ENCODE results near the gene DTX3. TPM values are rescaled to one million over a fixed set of nuclear protein-coding genes. Genes with fewer than 3 reads are reported as not detected.
"Not testable (repeated sequence)": the region's sequence is repeated elsewhere in the genome, so short reads cannot be mapped to it uniquely, and the experiment has no call there.

The DTX3 gene
- polyA plus RNA-seq, 3 donors, result 0.08 to 1.3 TPM; not detected in 1

GRCh38 chr12:57586128-57586527 is 18.5 kb upstream of the DTX3 start:
- H3K36me3 ChIP-seq (replicated peaks in 1 of 2; ENCODE audit: control insufficient read depth in 1 of 2, insufficient read depth in 2 of 2, low read length in 2 of 2), result no peaks in the 10 kb centered on the region
- Mint-ChIP-seq H3K9me3 (no peaks in the 10 kb centered on the region), H3K27ac (no peak overlapping the region), H3K36me3 (peaks cover 0 to 3% of the 10 kb centered on the region in 2 donors), H3K27me3 (ENCODE audit: low read depth in 3 of 3) (peaks cover 2 to 18% (median 7%) of the 10 kb centered on the region in 3 donors), H3K4me1 (peaks cover 29% of the 10 kb centered on the region), H3K4me3 (no peak overlapping the region)
- H4K20me1 ChIP-seq (ENCODE audit: insufficient read depth, low read length), result no peaks in the 10 kb centered on the region
- no peak overlapping the region for H3K27ac ChIP-seq (ENCODE audit: low read depth in 1 of 2, low read length in 2 of 2)
- intact Hi-C loops (cut with micrococcal nuclease), result loop anchor here in 1 of 2 donors (10.0 kb wide), 1 partner anchor 109 kb away; the partner anchor contains the start of gene OS9
- H2AFZ ChIP-seq (ENCODE audit: insufficient read depth, low read depth, low read length, poor library complexity, severe bottlenecking), result no peak overlapping the region
- TF ChIP-seq CTCF (IDR thresholded peaks at IDR 0.05), result no peak
- H3K9ac ChIP-seq (ENCODE audit: insufficient read depth, low read length, poor library complexity, severe bottlenecking), result no peak overlapping the region
- no peaks in the 10 kb centered on the region for H3K9me3 ChIP-seq (replicated peaks in 1 of 2; ENCODE audit: control insufficient read depth in 1 of 2, insufficient read depth in 1 of 2, low read length in 2 of 2)
- DNase-seq, result no peak
- H3K4me2 ChIP-seq (replicated peaks; ENCODE audit: extremely low read depth, low read length, poor library complexity, severe bottlenecking), result no peak overlapping the region
- H3K4me1 ChIP-seq (ENCODE audit: control insufficient read depth in 1 of 2, insufficient read depth in 2 of 2, low read length in 2 of 2), result peaks cover 23 to 26% of the 10 kb centered on the region in 2 donors
- peaks cover 5 to 20% of the 10 kb centered on the region in 2 donors for H3K27me3 ChIP-seq (ENCODE audit: control insufficient read depth in 2 of 2, insufficient read depth in 2 of 2, low read length in 2 of 2)
- WGBS (ENCODE audit: insufficient coverage), result 100% methylated on average over 2 of the region's 3 CpGs
- no peak overlapping the region for H3K4me3 ChIP-seq (replicated peaks in 1 of 3; ENCODE audit: low read depth in 2 of 3, low read length in 3 of 3)
- H3K79me2 ChIP-seq (ENCODE audit: insufficient read depth, low read length), result no peaks in the 10 kb centered on the region

- Histone ChIP-seq H3K9me3 (replicated peaks in 1 of 2; ENCODE audit: control insufficient read depth in 1 of 2, insufficient read depth in 1 of 2, low read length in 2 of 2) (no peaks in the 10 kb centered on the region), H4K20me1 (ENCODE audit: insufficient read depth, low read length) (no peaks in the 10 kb centered on the region), H3K79me2 (ENCODE audit: insufficient read depth, low read length) (peaks cover 4% of the 10 kb centered on the region), H3K9ac (ENCODE audit: insufficient read depth, low read length, poor library complexity, severe bottlenecking) (no peak overlapping the region), H3K36me3 (replicated peaks in 1 of 2; ENCODE audit: control insufficient read depth in 1 of 2, insufficient read depth in 2 of 2, low read length in 2 of 2) (no peaks in the 10 kb centered on the region), H3K27me3 (ENCODE audit: control insufficient read depth in 2 of 2, insufficient read depth in 2 of 2, low read length in 2 of 2) (peaks cover 5 to 18% of the 10 kb centered on the region in 2 donors), H3K4me1 (ENCODE audit: control insufficient read depth in 1 of 2, insufficient read depth in 2 of 2, low read length in 2 of 2) (peaks cover 29 to 34% of the 10 kb centered on the region in 2 donors), H2AFZ (ENCODE audit: insufficient read depth, low read depth, low read length, poor library complexity, severe bottlenecking) (no peak overlapping the region), H3K27ac (ENCODE audit: low read depth in 1 of 2, low read length in 2 of 2) (no peak overlapping the region), H3K4me2 (replicated peaks; ENCODE audit: extremely low read depth, low read length, poor library complexity, severe bottlenecking) (no peak overlapping the region), H3K4me3 (replicated peaks in 1 of 3; ENCODE audit: low read depth in 2 of 3, low read length in 3 of 3) (no peak overlapping the region)
- H3K4me3 Mint-ChIP-seq, result no peak overlapping the region
- 96% methylated on average over 3 of the region's 3 CpGs for WGBS (ENCODE audit: insufficient coverage)
- peaks cover 2 to 20% (median 7%) of the 10 kb centered on the region in 3 donors for H3K27me3 Mint-ChIP-seq (ENCODE audit: low read depth in 3 of 3)
- H3K27ac Mint-ChIP-seq, result no peak overlapping the region
- H3K36me3 Mint-ChIP-seq, result peaks cover 0 to 3% of the 10 kb centered on the region in 2 donors
- DNase-seq, result no peak
- H3K9me3 Mint-ChIP-seq, result no peaks in the 10 kb centered on the region
- H3K4me1 Mint-ChIP-seq, result peaks cover 34% of the 10 kb centered on the region
- no peak for TF ChIP-seq CTCF (IDR thresholded peaks at IDR 0.05)
- intact Hi-C loops (cut with micrococcal nuclease), result loop anchor here in 1 of 2 donors (10.0 kb wide), 1 partner anchor 108 kb away; the partner anchor contains the start of gene OS9
Observed at GRCh38 chr12:57586832-57587429, 17.7 kb upstream of the DTX3 start.

GRCh38 chr12:57588951-57589610 is 15.5 kb upstream of the DTX3 start:
- not testable (repeated sequence) for H3K36me3 Mint-ChIP-seq; H2AFZ ChIP-seq (ENCODE audit: insufficient read depth, low read depth, low read length, poor library complexity, severe bottlenecking); H3K9ac ChIP-seq (ENCODE audit: insufficient read depth, low read length, poor library complexity, severe bottlenecking); H3K27ac Mint-ChIP-seq; H3K4me2 ChIP-seq (replicated peaks; ENCODE audit: extremely low read depth, low read length, poor library complexity, severe bottlenecking); H3K9me3 Mint-ChIP-seq; DNase-seq; H4K20me1 ChIP-seq (ENCODE audit: insufficient read depth, low read length); H3K79me2 ChIP-seq (ENCODE audit: insufficient read depth, low read length); H3K27ac ChIP-seq (ENCODE audit: low read depth in 1 of 2, low read length in 2 of 2); H3K4me3 Mint-ChIP-seq; H3K4me3 ChIP-seq (replicated peaks in 1 of 3; ENCODE audit: low read depth in 2 of 3, low read length in 3 of 3); H3K36me3 ChIP-seq (replicated peaks in 1 of 2; ENCODE audit: control insufficient read depth in 1 of 2, insufficient read depth in 2 of 2, low read length in 2 of 2); H3K9me3 ChIP-seq (replicated peaks in 1 of 2; ENCODE audit: control insufficient read depth in 1 of 2, insufficient read depth in 1 of 2, low read length in 2 of 2)
- H3K27me3 ChIP-seq (ENCODE audit: control insufficient read depth in 2 of 2, insufficient read depth in 2 of 2, low read length in 2 of 2), result peaks cover 5 to 11% of the 10 kb centered on the region in 2 donors
- intact Hi-C loops (cut with micrococcal nuclease), result loop anchor here in 1 of 2 donors (10.0 kb wide), 1 partner anchor 106 kb away; the partner anchor contains the start of gene OS9
- peaks cover 30 to 35% of the 10 kb centered on the region in 2 donors for H3K4me1 ChIP-seq (ENCODE audit: control insufficient read depth in 1 of 2, insufficient read depth in 2 of 2, low read length in 2 of 2)
- Mint-ChIP-seq H3K27me3 (ENCODE audit: low read depth in 3 of 3) (peaks cover 2 to 12% (median 7%) of the 10 kb centered on the region in 3 donors), H3K4me1 (peaks cover 38% of the 10 kb centered on the region)
- 85% methylated on average over 9 of the region's 15 CpGs for WGBS (ENCODE audit: insufficient coverage)
